NCI-H1417 (cell line): ENCODE results near the gene THUMPD3.
A peak's percentile ranks its signal among the peaks of the same experiment; 100 is the strongest.

Experiments used
- DNase-seq, 3 experiments: peaks; one replicate each; lab custom pipeline; 2025; lab: John Stamatoyannopoulos, UW

The THUMPD3 gene

GRCh38 chr3:9420850-9421549 lies 58.1 kb downstream of the THUMPD3 start:
- DNase-seq = peak in 1 of 3 experiments; percentile 0

- DNase-seq = peak; percentile 61 to 91 (median 67)
Observed at GRCh38 chr3:9422712-9423424, 60.0 kb downstream of the THUMPD3 start.

GRCh38 chr3:9428411-9428810 lies 65.6 kb downstream of the THUMPD3 start:
- no peak for DNase-seq

GRCh38 chr3:9430733-9431132 lies 67.9 kb downstream of the THUMPD3 start:
- DNase-seq = no peak

GRCh38 chr3:9433627-9434521 lies 71.0 kb downstream of the THUMPD3 start:
- no peak for DNase-seq

GRCh38 chr3:9435316-9435715 lies 72.5 kb downstream of the THUMPD3 start:
- no peak for DNase-seq
